Measurements from ENCODE around the gene GADD45A. TPM values are rescaled to one million over a fixed set of nuclear protein-coding genes. Genes with fewer than 3 reads are reported as not detected.
"Not testable (repeated sequence)": the region's sequence is repeated elsewhere in the genome, so short reads cannot be mapped to it uniquely, and the experiment has no call there.

Gene GADD45A
- total RNA-seq, 1 donor from 2014 or later = 247 TPM

- DNase-seq (ENCODE audit: low read depth) = no peak
- Histone ChIP-seq H3K36me3 (ENCODE audit: control insufficient read depth, insufficient read depth, low read length) (no peaks in the 10 kb centered on the region), H3K4me3 (ENCODE audit: low read depth, low read length) (no peak overlapping the region), H3K27me3 (ENCODE audit: control insufficient read depth, insufficient read depth, low read length) (no peaks in the 10 kb centered on the region)
- no peak for TF ChIP-seq CTCF (IDR thresholded peaks at IDR 0.05; ENCODE audit: insufficient read depth, low read length, poor library complexity, severe bottlenecking)
Measured at GRCh38 chr1:67662884-67663283, 22.1 kb upstream of the GADD45A start.

GRCh38 chr1:67664048-67664447 lies 21.0 kb upstream of the GADD45A start:
- no peaks in the 10 kb centered on the region for H3K27me3 ChIP-seq (ENCODE audit: control insufficient read depth, insufficient read depth, low read length)
- H3K4me3 ChIP-seq (ENCODE audit: low read depth, low read length) = no peak overlapping the region
- TF ChIP-seq CTCF (IDR thresholded peaks at IDR 0.05; ENCODE audit: insufficient read depth, low read length, poor library complexity, severe bottlenecking) = no peak
- no peaks in the 10 kb centered on the region for H3K36me3 ChIP-seq (ENCODE audit: control insufficient read depth, insufficient read depth, low read length)
- DNase-seq (ENCODE audit: low read depth) = no peak

- not testable (repeated sequence) for H3K36me3 ChIP-seq (ENCODE audit: control insufficient read depth, insufficient read depth, low read length); H3K27me3 ChIP-seq (ENCODE audit: control insufficient read depth, insufficient read depth, low read length); H3K4me3 ChIP-seq (ENCODE audit: low read depth, low read length); DNase-seq (ENCODE audit: low read depth)
Measured at GRCh38 chr1:67665307-67665706, 19.7 kb upstream of the GADD45A start.

- Histone ChIP-seq H3K4me3 (ENCODE audit: low read depth, low read length) (no peak overlapping the region), H3K36me3 (ENCODE audit: control insufficient read depth, insufficient read depth, low read length) (no peaks in the 10 kb centered on the region), H3K27me3 (ENCODE audit: control insufficient read depth, insufficient read depth, low read length) (no peaks in the 10 kb centered on the region)
- TF ChIP-seq CTCF (IDR thresholded peaks at IDR 0.05; ENCODE audit: insufficient read depth, low read length, poor library complexity, severe bottlenecking) = no peak
- DNase-seq (ENCODE audit: low read depth) = no peak
Measured at GRCh38 chr1:67666636-67667035, 18.4 kb upstream of the GADD45A start.

- Histone ChIP-seq H3K36me3 (ENCODE audit: control insufficient read depth, insufficient read depth, low read length) (no peaks in the 10 kb centered on the region), H3K4me3 (ENCODE audit: low read depth, low read length) (no peak overlapping the region), H3K27me3 (ENCODE audit: control insufficient read depth, insufficient read depth, low read length) (no peaks in the 10 kb centered on the region)
- TF ChIP-seq CTCF (IDR thresholded peaks at IDR 0.05; ENCODE audit: insufficient read depth, low read length, poor library complexity, severe bottlenecking) = no peak
- no peak for DNase-seq (ENCODE audit: low read depth)
Measured at GRCh38 chr1:67668660-67669059, 16.3 kb upstream of the GADD45A start.

GRCh38 chr1:67672260-67672803 lies 12.7 kb upstream of the GADD45A start:
- no peak for DNase-seq (ENCODE audit: low read depth)
- TF ChIP-seq CTCF (IDR thresholded peaks at IDR 0.05; ENCODE audit: insufficient read depth, low read length, poor library complexity, severe bottlenecking) = no peak
- H3K4me3 ChIP-seq (ENCODE audit: low read depth, low read length) = no peak overlapping the region
- no peaks in the 10 kb centered on the region for H3K36me3 ChIP-seq (ENCODE audit: control insufficient read depth, insufficient read depth, low read length)
- no peaks in the 10 kb centered on the region for H3K27me3 ChIP-seq (ENCODE audit: control insufficient read depth, insufficient read depth, low read length)

All from kidney epithelial cell (primary cell).